ENCODE measurements around the gene UBL5.
A peak's percentile ranks its signal among the peaks of the same experiment; 100 is the strongest.
"Not testable (repeated sequence)": the region's sequence is repeated elsewhere in the genome, so short reads cannot be mapped to it uniquely, and the experiment has no call there.

The UBL5 gene

DNA sequence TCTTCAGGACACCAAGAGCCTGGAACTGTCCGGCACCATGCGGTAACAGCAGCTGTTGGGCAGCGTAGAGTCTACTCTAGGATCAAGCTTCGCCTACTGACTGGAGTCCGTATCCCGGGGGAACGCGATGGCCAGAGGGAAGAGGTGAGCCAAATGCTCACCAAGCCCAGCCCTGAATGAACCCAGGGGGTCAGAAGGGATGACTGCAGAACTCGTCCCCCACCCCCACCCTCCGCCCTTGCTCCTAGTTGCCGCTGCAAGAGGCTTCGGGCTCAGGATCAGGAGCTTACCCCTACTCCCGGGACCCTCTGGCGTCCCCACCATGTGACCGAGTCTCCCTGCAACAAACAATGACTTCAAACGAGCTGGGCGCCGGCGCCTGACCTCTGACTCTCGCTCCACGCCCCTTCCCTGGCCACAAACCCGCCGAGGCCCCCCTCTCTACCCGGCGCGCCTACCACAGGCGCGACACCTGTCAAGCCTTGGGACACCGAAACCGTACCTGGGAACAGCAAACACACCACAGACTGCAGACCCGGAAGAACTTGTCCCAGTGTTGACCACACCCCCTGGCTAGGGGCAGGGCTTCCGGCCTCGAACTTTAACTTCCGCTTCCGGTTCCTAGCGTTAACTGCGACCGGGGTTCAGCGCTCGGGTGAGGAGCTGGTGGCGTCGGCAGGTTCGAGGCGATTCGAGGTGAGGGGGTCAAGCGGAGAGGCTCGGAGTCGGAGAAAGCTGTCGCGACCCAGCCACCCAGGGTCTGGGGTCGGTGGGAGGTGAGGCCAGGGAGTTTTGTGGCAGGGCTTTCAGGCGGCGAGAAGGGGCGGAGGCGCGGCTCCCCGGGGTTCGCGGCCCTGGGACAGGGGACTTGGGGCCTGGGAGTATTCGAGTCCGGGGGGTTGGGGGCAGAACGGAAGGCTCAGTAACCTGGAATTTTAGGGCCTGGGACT is at the start of gene UBL5:
UBL5 (plus strand) TSS at position 630 of the 950 bp plus-strand sequence. CDS start 420 bp downstream, outside the sequence.
- DNase-seq = peak; percentile 93

DNA sequence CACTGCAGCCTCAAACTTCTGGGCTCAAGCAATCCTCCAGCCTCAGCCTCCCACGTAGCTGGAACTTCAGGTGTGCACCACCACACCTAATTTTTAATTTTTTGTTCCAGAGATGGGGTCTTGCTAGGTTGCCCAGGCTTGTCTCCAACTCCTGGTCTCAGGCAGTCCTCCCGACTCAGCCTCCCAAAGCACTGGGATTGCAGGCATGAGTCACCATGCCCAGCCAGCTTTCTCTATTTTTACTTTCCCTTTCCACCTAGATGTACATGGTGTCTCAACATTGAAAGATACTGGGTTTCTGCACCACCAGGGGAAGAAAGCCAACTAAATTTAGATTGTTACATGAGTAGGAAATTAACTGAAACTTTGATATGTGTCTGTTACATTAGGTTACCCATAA is 45.4 kb upstream of the UBL5 start:
- DNase-seq = no peak

- not testable (repeated sequence) for DNase-seq
Observed at GRCh38 chr19:9784163-9784496, 43.6 kb upstream of the UBL5 start.

DNA sequence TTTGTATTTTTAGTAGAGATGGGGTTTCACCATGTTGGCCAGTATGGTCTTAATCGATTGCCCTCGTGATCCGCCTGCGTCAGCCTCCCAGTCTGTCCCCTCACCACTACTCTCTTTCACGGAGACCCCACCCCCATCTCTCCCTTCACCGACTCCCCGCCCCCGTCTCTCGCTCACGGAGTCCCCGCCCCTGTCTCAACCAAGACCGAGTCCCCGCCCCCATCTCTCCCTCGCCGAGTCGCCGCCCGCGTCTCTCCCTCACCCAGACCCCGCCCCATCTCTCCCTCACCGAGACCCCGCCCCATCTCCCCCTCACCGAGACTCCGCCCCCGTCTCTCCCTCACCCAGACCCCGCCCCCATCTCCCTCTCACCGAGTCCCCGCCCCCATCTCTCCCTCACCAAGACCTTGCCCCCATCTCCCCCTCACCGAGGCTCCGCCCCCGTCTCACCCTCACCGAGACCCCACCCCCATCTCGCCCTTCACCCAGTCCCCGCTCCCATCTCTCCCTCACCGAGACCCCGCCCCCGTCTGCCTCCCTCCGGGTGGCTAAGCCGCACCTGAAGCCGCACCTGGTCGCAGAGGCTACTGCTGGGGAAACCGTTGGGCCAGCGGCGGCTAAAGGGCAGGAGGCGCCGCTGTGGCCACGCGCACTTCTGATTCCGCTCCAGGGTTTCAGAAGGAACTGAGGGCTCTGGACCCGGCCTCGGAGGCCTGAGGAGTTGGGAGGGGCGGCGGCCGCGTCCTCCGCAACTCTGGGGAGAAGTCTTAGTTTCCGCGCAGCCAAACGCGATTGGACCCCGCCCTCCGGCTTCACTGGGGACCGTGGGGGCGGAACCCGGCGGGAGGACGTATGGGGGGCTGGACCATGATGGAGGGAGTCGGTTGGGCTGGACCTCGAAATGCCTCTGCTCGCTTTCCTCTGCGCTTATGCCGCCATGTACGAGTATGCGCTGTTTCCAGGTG is 42.1 kb upstream of the UBL5 start:
- DNase-seq = peak; percentile 100

DNA sequence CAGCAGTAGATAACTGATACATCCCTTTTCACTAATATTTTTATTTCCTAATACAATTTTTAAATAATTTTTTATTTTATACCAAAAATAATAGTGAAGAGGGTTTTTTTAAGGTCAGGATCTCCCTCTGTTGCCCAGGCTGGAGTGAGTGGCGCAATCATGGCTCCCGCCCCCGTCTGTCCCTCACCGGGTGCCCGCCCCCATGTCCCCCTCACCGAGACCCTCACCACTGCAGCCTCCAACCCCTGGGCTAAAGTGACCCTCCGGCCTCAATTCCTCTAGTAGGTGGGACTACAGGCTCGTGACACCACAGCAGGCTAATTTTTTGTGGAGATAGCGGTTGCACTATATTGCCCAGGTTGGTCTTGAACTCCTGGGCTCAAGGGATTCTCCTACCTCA is 41.4 kb upstream of the UBL5 start:
- DNase-seq = no peak

DNA sequence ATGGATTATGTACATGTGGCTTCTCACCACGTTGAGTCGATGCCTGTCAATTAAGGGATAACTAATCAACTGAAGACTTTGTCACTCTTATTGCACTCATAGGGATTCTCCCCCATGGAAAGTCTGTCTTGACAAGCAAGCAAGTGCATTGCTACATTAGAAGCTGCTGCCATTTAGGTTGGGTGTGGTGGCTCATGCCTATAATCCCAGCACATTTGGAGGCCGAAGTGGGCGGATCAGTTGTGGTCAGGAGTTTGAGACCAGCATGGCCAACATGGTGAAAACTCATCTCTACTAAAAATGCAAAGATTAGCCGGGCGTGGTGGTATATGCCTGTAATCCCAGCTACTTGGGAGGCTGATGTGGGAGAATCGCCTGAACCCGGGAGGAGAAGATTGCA is 40.9 kb upstream of the UBL5 start:
- no peak for DNase-seq

GRCh38 chr19:9788604-9789003 is 39.1 kb upstream of the UBL5 start:
- DNase-seq = not testable (repeated sequence)

DNA sequence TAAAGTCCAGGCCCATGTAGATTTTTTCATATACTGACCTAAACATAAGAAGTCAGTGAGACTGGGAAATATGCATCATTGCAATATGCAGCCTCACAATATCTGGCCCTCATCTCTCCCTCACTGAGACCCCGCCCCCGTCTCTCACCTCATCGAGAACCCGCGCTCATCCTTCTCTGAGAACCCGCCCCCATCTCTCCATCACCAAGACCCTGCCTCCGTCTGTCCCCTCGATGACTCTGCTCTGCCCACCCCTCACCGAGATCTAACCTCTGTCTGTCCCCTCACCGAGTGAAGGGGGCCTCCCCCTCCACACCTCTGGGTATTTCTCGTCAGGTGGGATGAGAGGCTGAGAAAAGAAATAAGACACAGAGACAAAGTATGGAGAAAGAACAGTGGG is 38.7 kb upstream of the UBL5 start:
- no peak for DNase-seq

DNA sequence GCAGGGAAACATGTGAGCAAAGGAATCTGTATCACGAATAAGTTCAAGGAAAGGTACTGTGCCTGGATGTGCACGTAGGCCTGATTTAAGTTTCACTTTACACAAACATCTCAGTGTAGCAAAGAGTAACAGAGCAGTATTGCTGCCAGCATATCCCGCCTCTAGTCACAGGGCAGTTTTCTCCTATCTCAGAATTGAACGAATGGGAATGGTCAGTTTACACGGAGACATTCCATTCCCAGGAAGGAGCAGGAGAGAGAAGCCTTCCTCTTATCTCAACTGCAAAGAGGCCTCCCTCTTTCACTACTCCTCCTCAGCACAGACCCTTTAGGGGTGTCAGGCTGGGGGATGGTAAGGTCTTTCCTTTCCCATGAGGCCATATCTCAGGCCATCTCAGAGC is 38.1 kb upstream of the UBL5 start:
- not testable (repeated sequence) for DNase-seq

DNA sequence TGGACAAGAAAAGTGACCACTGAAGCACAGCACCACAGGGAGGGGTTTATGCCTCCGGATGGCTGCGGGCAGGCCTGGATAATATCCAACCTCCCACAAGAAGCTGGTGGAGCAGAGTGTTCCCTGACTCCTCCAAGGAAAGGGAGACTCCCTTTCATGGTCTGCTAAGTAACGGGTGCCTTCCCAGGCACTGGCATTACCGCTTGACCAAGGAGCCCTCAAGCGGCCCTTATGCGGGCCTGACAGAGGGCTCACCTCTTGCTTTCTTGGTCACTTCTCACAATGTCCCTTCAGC is 36.7 kb upstream of the UBL5 start:
- not testable (repeated sequence) for DNase-seq

- peak; percentile 99 for DNase-seq
Observed at GRCh38 chr19:9791552-9792205, 36.0 kb upstream of the UBL5 start.

DNA sequence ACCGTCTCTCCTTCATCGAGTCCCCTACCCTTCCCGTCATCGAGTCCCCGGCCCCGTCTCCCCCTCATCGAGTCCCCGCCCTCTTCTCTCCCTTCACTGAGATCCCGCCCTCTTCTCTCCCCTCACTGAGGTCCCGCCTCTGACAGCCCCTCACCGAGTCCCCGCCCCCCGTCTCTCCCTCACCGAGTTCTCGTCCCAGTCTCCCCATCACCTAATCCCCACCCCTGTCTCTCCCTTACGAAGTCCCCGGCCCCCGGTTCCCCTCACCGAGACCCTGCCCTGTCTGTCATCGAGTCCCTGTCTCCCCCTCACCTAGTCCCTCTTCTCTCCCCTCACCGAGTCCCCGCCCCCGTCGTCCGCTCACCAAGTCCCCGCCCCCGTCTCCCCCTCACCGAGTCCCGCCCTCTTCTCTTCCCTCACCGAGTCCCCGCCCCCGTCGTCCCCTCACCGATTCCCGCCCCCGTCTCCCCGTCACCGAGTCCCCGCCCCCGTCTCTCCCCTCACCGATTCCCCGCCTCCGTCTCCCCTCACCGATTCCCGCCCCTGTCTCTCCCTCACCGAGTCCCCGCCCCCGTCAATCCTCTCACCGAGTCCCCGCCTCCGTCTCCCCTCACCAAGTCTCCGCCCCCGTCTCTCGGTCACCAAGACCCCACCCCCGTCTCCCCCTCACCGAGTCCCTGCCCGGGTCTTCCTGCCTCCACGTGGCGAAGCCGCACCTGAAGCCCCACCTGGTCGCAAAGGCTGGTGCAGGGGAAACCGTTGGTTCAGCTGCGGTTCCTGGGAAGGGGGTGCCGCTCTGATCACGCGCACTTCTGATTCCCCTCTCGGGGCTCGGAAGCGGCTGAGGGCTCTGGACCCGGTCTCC is 35.3 kb upstream of the UBL5 start:
- DNase-seq = peak; percentile 100

- peak; percentile 73 for DNase-seq
Observed at GRCh38 chr19:9793071-9793591, 34.6 kb upstream of the UBL5 start.

DNA sequence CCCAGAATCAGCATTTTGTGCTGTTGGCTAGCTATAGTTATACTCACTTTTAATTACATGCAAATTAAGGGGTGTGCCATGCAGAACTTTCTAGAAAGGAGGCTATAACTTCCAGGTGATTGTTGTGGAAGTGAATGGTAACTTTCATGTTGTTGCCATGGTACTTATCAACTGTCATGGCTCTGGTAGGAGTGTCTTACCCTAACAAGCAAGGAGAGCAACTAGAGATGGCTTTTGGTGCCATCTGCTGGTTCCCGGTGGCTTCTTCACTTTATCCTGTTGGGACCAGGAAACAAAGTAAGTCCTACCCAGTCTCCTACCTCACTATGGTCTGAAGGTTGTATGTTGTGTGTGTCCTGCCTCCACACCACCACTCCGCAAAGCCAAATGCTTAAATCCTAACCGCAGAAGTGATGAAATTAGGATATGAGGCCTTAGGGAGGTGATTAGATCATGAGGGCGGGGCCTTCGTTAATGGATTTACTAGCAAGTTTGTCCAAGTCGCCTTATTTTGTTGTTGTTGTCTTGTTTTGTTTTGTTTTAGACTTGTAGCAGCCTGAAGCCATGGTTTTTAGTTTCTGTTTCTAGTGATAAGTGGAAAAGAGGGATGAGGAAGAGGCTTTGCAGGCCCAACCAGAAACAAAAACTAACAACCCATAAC is 31.5 kb upstream of the UBL5 start:
- peak; percentile 86 for DNase-seq

GRCh38 chr19:9797871-9798270 is 29.8 kb upstream of the UBL5 start:
- DNase-seq = no peak

DNA sequence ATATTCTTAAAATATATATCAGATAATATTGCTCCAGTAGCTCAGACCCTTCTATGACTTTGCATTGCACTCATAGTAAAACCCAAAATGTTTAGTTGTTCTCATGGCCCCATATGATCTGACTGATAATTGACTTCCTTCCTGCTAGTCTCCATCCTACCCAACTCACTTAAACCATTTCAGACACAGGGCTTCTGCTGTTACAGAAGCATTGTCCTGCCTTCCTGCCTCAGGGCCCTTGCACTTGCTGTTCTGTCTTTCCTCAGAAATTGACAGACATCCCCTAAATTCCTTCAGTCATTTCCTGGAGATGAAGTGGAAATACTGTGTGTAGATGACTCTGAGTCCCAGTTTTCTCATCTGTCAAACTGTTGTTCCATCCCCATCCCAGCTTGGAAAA is 28.6 kb upstream of the UBL5 start:
- no peak for DNase-seq

- no peak for DNase-seq
Observed at GRCh38 chr19:9801976-9802375, 25.7 kb upstream of the UBL5 start.

DNA sequence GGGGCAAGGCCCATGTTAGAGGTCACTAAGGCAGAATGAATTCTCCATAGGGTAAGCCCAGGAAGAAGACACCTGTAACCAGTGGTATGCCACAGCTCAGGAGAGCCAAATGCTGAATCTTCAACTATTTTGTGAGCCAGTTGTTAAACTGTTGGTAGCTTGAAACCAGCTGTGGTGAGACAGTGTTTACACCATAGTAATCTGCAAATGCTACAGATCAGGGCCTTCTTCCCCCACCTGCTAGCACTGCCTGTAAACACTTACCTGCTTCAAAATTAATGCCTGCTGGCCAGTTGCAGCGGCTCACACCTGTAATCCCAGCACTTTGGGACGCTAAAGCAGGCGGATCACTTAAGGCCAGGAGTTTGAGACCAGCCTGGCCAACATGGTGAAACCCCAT is 20.9 kb upstream of the UBL5 start:
- DNase-seq = no peak

DNA sequence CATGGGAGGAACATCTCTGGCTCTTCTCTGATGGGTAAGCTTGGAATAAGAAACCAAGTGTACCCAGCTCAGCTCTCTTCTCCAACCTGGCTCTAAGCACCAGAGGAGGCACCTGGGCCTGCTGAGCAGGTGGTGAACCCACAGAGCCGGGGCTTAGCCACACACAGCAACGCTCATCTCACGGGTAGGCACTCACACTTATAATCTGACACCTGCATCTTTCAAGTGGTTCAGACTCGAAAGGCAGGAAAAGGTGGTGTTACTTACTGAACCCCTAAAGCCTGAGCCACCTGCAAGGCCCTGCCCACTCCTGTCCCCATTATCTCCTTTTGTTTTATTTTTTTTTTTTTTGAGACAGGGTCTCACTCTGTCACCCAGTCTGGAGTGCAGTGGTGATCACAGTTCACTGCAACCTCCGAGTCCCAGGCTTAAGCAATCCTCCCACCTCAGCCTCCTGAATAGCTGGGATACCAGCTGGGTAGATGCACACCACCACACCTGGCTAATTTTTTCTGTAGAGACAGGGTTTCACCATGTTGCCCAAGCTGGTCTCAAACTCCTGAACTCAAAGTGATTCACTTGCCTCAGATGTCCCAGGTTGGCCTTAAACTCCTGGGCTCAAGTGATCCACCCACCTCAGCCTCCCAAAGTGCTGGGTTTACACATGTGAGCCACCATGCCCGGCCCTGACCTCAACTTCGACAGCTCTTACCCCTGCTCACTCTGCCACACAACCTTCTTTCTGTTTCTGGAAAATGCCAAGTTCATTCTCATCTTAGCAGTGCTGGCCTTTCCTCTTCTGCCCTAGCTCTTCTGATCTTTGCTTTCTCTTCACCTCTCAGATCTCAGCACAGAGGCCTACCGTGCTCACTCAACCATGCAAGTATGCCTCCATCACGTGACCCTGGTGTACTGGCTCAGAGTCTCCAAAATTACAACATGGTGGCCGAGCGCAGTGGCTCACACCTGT is 18.6 kb upstream of the UBL5 start:
- peak; percentile 61 for DNase-seq

DNA sequence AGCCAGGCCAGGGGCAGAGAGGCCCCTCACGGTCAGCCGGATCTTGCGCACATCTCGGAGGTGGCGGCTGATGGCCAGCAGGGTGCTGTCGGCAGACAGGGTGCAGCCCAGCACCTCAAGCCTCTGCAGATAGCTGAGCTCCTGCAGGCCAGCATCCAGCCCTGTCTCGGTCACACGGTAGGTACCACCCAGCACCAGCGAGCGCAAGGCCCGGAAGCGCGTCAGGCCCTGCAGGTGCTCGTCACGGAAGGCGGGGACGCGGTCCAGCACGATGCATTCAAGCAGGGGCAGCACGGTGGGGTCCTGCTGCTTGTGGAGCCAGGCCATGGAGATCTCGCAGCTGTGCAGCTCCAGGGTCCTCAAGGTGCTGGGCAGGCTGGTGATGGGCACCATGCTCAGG is 16.6 kb upstream of the UBL5 start:
- no peak for DNase-seq

Data from CD4-positive, alpha-beta T cell treated with Interleukin-17A for 4 hours (primary cell).